Activated CD8-positive, alpha-beta memory T cell treated with anti-CD3 and anti-CD28 coated beads, Interleukin-2, amount 50 U/mL, for 1 hour (primary cell): Measurements from ENCODE around the gene BDKRB2.

Experiments
- DNase-seq: peaks from one replicate; pipeline ENCODE4 v3.0.0-alpha.2; 2020; ENCODE audit errors: extremely low read depth

The BDKRB2 gene

GRCh38 chr14:96252999-96253539, 48.4 kb downstream of the BDKRB2 start:
- no peak for DNase-seq

- DNase-seq, result no peak
Measured at GRCh38 chr14:96254687-96255086, 50.0 kb downstream of the BDKRB2 start.

- DNase-seq, result no peak
Measured at GRCh38 chr14:96255501-96256366, 51.1 kb downstream of the BDKRB2 start, which contains the start of gene BDKRB1. TSS of gene BDKRB1 (plus strand) at chr14:96256210. CDS start at chr14:96263683, 7,473 bp downstream.

- DNase-seq, result no peak
Measured at GRCh38 chr14:96256407-96256806, 51.8 kb downstream of the BDKRB2 start.

- no peak for DNase-seq
Measured at GRCh38 chr14:96257056-96257455, 52.4 kb downstream of the BDKRB2 start.

- DNase-seq, result no peak
Measured at GRCh38 chr14:96257900-96258299, 53.3 kb downstream of the BDKRB2 start.

GRCh38 chr14:96260341-96260821, 55.7 kb downstream of the BDKRB2 start:
- no peak for DNase-seq

GRCh38 chr14:96261053-96261452, 56.4 kb downstream of the BDKRB2 start:
- DNase-seq, result no peak

- no peak for DNase-seq
Measured at GRCh38 chr14:96261772-96262655, 57.4 kb downstream of the BDKRB2 start.

- no peak for DNase-seq
Measured at GRCh38 chr14:96263347-96264199, 58.9 kb downstream of the BDKRB2 start.

GRCh38 chr14:96264200-96264553, 59.5 kb downstream of the BDKRB2 start:
- DNase-seq, result no peak

GRCh38 chr14:96264853-96265252, 60.2 kb downstream of the BDKRB2 start:
- DNase-seq, result no peak

GRCh38 chr14:96265383-96266095, 60.9 kb downstream of the BDKRB2 start:
- DNase-seq, result no peak

- DNase-seq, result no peak
Measured at GRCh38 chr14:96267336-96267735, 62.7 kb downstream of the BDKRB2 start.

GRCh38 chr14:96267916-96268315, 63.3 kb downstream of the BDKRB2 start:
- DNase-seq, result no peak

GRCh38 chr14:96268431-96269358, 64.1 kb downstream of the BDKRB2 start:
- no peak for DNase-seq

GRCh38 chr14:96269359-96269710, 64.7 kb downstream of the BDKRB2 start:
- DNase-seq, result no peak

GRCh38 chr14:96270565-96271420, 66.2 kb downstream of the BDKRB2 start:
- DNase-seq, result no peak

GRCh38 chr14:96271421-96271762, 66.8 kb downstream of the BDKRB2 start:
- DNase-seq, result no peak
